ENCODE data around the gene PTPRU. TPM values are rescaled to one million over a fixed set of nuclear protein-coding genes. Genes with fewer than 3 reads are reported as not detected.

Gene PTPRU
- total RNA-seq, 1 experiment from 2014 or later = 31.4 TPM

DNA sequence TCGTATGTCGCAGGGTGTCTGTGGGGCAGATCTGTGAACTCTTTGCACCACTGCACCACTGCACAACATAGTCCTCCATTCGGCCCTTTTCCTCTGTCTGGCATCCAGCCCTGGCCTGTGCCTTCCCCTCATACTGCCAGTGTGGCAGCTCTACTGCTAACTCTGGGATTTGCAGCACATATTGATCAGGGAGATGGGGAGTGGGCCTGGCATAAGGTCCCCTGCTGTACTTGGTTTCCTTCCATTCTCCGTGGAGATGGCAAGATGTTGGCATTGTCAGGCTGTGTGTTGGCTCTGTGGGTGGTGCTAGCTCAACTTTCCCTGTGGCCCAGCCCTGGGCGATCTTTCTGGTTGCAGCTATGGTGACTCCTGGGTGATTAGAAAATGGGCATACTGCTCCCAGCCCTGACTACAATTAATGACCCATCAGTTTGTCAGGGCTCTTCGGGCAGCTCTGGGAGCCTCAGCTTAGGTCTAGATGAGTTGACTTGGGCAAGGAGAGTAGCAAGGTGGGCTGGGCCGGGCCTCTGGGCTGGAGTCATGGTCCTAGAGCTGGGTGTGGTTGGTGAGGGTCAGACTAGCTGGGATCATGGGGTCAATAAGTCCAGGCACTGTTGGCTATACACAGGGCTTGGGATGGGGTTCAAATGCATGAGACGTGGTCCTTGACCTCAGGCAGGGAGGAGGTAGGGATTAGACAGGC, 11.4 kb downstream of the PTPRU start:
- TF ChIP-seq, protein P1, sequence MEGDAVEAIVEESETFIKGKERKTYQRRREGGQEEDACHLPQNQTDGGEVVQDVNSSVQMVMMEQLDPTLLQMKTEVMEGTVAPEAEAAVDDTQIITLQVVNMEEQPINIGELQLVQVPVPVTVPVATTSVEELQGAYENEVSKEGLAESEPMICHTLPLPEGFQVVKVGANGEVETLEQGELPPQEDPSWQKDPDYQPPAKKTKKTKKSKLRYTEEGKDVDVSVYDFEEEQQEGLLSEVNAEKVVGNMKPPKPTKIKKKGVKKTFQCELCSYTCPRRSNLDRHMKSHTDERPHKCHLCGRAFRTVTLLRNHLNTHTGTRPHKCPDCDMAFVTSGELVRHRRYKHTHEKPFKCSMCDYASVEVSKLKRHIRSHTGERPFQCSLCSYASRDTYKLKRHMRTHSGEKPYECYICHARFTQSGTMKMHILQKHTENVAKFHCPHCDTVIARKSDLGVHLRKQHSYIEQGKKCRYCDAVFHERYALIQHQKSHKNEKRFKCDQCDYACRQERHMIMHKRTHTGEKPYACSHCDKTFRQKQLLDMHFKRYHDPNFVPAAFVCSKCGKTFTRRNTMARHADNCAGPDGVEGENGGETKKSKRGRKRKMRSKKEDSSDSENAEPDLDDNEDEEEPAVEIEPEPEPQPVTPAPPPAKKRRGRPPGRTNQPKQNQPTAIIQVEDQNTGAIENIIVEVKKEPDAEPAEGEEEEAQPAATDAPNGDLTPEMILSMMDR (conservative IDR thresholded peaks at IDR 0.05) = no peak
- TF ChIP-seq EZH2 (IDR thresholded peaks at IDR 0.05; ENCODE audit: low read depth) = no peak
- no peak for DNase-seq
- no peak overlapping the region for H2AFZ ChIP-seq
- CTCF ChIA-PET = no interaction called here
- H3F3A ChIP-seq (ENCODE audit: insufficient read depth, low read depth) = peaks cover 7% of the 10 kb centered on the region; the same call in 1 of the 2 replicates
- no peaks in the 10 kb centered on the region for H4K20me1 ChIP-seq (ENCODE audit: insufficient read depth)
- intact Hi-C loops (cut with micrococcal nuclease; ENCODE audit: unreplicated experiment) = no loop called here
- BruUV-seq (replicated peaks) = no TSS peak
- H3K36me3 ChIP-seq (ENCODE audit: low read depth) = no peaks in the 10 kb centered on the region
- no peaks in the 10 kb centered on the region for H3K27me3 ChIP-seq (ENCODE audit: insufficient read depth, low read depth)
- H3K4me3 ChIP-seq = no peak overlapping the region
- H3K79me2 ChIP-seq (ENCODE audit: low read depth) = peaks cover 40% of the 10 kb centered on the region; the same call in 1 of the 2 replicates
- POLR2A ChIA-PET (ENCODE audit: unreplicated experiment) = no interaction called here
- H3K9me3 ChIP-seq (ENCODE audit: insufficient read depth, low read depth) = no peaks in the 10 kb centered on the region
- H3K4me2 ChIP-seq = no peak overlapping the region
- H3K4me1 ChIP-seq (replicated peaks; ENCODE audit: insufficient read depth) = peaks cover 32% of the 10 kb centered on the region
- H3K27ac ChIP-seq = no peak overlapping the region
- H3K9me2 ChIP-seq (ENCODE audit: insufficient read depth) = no peaks in the 10 kb centered on the region

DNA sequence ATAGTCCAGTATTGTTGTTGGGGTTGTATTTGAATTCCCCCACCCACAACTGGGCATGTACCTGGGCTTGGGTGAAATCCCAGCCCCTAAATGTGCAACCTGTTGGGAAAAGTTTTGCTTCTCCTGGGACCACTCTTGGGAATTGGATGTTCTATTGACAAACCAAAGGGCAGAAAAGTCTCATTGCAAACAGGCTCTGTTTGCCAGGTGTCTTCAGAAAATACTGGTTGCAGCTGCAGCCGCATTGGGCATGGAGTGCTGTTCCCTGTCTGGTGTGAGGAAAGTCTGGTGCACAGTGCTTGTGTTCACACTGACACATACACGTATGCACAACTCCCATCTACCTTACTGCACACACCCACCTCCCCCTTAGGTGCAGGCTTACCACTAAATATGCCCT, 12.1 kb downstream of the PTPRU start:
- no peak overlapping the region for H3K4me3 ChIP-seq
- no peak overlapping the region for H3K27ac ChIP-seq
- no peak for TF ChIP-seq EZH2 (IDR thresholded peaks at IDR 0.05; ENCODE audit: low read depth)
- TF ChIP-seq, protein P1 (conservative IDR thresholded peaks at IDR 0.05) = no peak
- H3F3A ChIP-seq (ENCODE audit: insufficient read depth, low read depth) = peaks cover 7% of the 10 kb centered on the region; the same call in 1 of the 2 replicates
- intact Hi-C loops (cut with micrococcal nuclease; ENCODE audit: unreplicated experiment) = no loop called here
- no peaks in the 10 kb centered on the region for H3K9me2 ChIP-seq (ENCODE audit: insufficient read depth)
- BruUV-seq (replicated peaks) = no TSS peak
- peaks cover 32% of the 10 kb centered on the region for H3K4me1 ChIP-seq (replicated peaks; ENCODE audit: insufficient read depth)
- DNase-seq = no peak
- POLR2A ChIA-PET (ENCODE audit: unreplicated experiment) = no interaction called here
- CTCF ChIA-PET = no interaction called here
- peaks cover 39% of the 10 kb centered on the region; the same call in 1 of the 2 replicates for H3K79me2 ChIP-seq (ENCODE audit: low read depth)
- no peaks in the 10 kb centered on the region for H3K9me3 ChIP-seq (ENCODE audit: insufficient read depth, low read depth)
- no peaks in the 10 kb centered on the region for H3K27me3 ChIP-seq (ENCODE audit: insufficient read depth, low read depth)
- H4K20me1 ChIP-seq (ENCODE audit: insufficient read depth) = no peaks in the 10 kb centered on the region
- H2AFZ ChIP-seq = no peak overlapping the region
- H3K4me2 ChIP-seq = no peak overlapping the region
- no peaks in the 10 kb centered on the region for H3K36me3 ChIP-seq (ENCODE audit: low read depth)

DNA sequence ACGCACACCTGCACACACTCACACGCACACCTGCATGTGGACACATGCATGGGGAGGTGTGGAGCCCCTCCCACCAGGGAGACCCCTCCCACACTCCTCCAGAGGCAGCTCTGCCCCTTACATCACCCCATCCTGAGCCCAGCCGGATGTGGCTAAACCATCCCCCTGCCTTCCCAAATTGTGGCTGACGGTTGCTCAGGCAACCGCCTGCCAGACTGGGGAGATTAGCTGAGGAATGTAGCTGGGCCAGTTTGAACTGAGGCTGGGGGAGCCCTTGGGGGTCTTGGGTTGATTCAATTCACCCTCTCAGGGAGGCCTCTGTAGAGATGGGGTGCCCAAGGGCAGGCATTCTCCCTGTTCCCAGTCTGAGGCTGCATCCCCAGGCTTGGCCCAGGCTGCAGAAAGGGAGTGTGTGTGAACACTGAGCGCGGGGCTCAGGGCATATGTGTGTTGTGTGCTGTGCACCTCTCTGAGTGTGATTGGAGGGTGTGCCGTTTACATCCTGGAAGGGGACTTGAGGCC, 12.9 kb downstream of the PTPRU start:
- Histone ChIP-seq H4K20me1 (ENCODE audit: insufficient read depth) (no peaks in the 10 kb centered on the region), H3K9me3 (ENCODE audit: insufficient read depth, low read depth) (no peaks in the 10 kb centered on the region), H3K9me2 (ENCODE audit: insufficient read depth) (no peaks in the 10 kb centered on the region), H3K36me3 (ENCODE audit: low read depth) (no peaks in the 10 kb centered on the region), H3K27ac (peak overlapping the region; percentile 46; the same call in 1 of the 2 replicates), H3F3A (ENCODE audit: insufficient read depth, low read depth) (peaks cover 7% of the 10 kb centered on the region; the same call in 1 of the 2 replicates), H3K27me3 (ENCODE audit: insufficient read depth, low read depth) (no peaks in the 10 kb centered on the region), H3K4me3 (no peak overlapping the region), H3K4me2 (peak overlapping the region; percentile 64), H3K79me2 (ENCODE audit: low read depth) (peaks cover 39% of the 10 kb centered on the region; the same call in 1 of the 2 replicates), H2AFZ (no peak overlapping the region), H3K4me1 (replicated peaks; ENCODE audit: insufficient read depth) (peaks cover 32% of the 10 kb centered on the region)
- no TSS peak for BruUV-seq (replicated peaks)
- CTCF ChIA-PET = no interaction called here
- intact Hi-C loops (cut with micrococcal nuclease; ENCODE audit: unreplicated experiment) = loop anchor here (1.0 kb wide), 1 partner anchor 22 kb away; no protein-coding TSS in a partner anchor
- DNase-seq = peak in 1 of 2 experiments; percentile 69
- POLR2A ChIA-PET (ENCODE audit: unreplicated experiment) = no interaction called here
- TF ChIP-seq, protein P1 (conservative IDR thresholded peaks at IDR 0.05) = no peak
- TF ChIP-seq EZH2 (IDR thresholded peaks at IDR 0.05; ENCODE audit: low read depth) = no peak

Data from PC-9 (cell line).